Measurements from ENCODE around the gene ARSA. TPM values are rescaled to one million over a fixed set of nuclear protein-coding genes. Genes with fewer than 3 reads are reported as not detected.

The ARSA gene
- total RNA-seq, 1 experiment from 2014 or later: 43.8 TPM

DNA sequence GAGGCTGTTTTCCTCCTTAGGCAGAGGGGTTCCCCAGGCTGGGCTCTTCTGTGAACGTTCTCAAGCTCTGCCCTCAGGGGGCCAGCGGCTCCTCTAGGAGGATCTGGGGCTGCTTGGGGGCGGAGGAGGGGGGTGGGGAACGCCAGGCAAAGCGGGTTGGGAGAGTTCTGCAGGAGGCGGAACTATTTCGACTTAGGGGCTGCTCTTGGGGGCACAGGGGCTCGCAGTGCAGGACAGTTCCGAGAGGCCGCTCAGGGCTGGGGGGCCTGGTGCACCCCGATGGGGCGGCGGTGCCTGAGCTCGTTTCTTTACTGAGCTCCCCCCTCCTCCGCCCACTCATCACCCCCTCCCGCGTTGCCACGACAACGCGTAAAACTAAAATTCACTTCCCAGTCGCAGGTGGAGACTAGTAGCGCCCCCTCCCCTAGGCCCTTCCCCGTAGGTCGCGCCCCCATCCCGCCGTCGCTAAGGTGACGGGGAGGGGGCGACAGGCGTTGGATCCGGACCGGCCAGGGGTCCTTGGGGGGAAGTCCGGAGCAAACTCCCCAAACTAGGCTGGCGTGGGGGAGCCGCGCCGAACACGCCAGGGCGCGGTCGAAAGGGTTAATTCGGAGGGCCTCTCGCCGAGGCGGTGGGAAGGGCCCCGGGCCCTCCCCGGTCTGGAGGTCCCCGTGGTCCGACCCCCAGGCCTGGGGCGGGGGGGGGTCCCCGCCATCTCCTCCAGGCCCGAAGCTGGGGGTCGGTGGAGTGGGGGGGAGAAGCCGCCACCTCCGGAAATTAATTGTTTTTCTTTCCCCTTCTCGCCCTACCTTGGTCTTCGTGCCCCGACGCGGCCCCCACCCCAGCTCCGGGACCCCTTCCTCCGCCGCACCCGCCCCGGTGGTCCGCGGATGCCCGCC lies 45.5 kb upstream of the ARSA start:
- Histone ChIP-seq H3K36me3 (ENCODE audit: control insufficient read depth, insufficient read depth, low read length) (no peaks in the 10 kb centered on the region), H3K27ac (ENCODE audit: low read length) (no peak overlapping the region), H3K9me3 (ENCODE audit: control insufficient read depth, insufficient read depth, low read depth, low read length) (no peaks in the 10 kb centered on the region), H3K4me3 (ENCODE audit: low read depth in 2 of 2, low read length in 2 of 2) (peak overlapping the region; percentile 27 to 48), H3K27me3 (ENCODE audit: control insufficient read depth, insufficient read depth, low read length) (no peaks in the 10 kb centered on the region), H3K4me1 (ENCODE audit: control insufficient read depth, insufficient read depth, low read length) (no peaks in the 10 kb centered on the region; the same call in 1 of the 2 replicates)
- intact Hi-C loops (cut with micrococcal nuclease; ENCODE audit: unreplicated experiment): no loop called here
- in situ Hi-C loops (cut with HindIII; ENCODE audit: low pct_unique_long_range_greater_than_20kb, low sequenced_read_pairs): no loop called here
- DNase-seq (ENCODE audit: low read depth, low spot score): no peak
- TF ChIP-seq, protein P1, sequence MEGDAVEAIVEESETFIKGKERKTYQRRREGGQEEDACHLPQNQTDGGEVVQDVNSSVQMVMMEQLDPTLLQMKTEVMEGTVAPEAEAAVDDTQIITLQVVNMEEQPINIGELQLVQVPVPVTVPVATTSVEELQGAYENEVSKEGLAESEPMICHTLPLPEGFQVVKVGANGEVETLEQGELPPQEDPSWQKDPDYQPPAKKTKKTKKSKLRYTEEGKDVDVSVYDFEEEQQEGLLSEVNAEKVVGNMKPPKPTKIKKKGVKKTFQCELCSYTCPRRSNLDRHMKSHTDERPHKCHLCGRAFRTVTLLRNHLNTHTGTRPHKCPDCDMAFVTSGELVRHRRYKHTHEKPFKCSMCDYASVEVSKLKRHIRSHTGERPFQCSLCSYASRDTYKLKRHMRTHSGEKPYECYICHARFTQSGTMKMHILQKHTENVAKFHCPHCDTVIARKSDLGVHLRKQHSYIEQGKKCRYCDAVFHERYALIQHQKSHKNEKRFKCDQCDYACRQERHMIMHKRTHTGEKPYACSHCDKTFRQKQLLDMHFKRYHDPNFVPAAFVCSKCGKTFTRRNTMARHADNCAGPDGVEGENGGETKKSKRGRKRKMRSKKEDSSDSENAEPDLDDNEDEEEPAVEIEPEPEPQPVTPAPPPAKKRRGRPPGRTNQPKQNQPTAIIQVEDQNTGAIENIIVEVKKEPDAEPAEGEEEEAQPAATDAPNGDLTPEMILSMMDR (IDR thresholded peaks at IDR 0.05): no peak
- TF ChIP-seq TCF7L2 (IDR thresholded peaks at IDR 0.05; ENCODE audit: low read depth, low read length) (no peak), POLR2AphosphoS5 (IDR thresholded peaks at IDR 0.05; ENCODE audit: low read depth, low read length) (no peak), SIN3A (IDR thresholded peaks at IDR 0.05; ENCODE audit: borderline replicate concordance, insufficient read depth, low read depth, low read length) (no peak), REST (IDR thresholded peaks at IDR 0.05; ENCODE audit: insufficient read depth in 1 of 2, low read depth in 2 of 2, low read length in 1 of 2) (no peak)
- CTCF ChIA-PET: interaction anchor here (0.6 kb wide), 1 partner anchor 26 kb away, joined by 3 read pairs; no protein-coding TSS in a partner anchor
- ATAC-seq: no peak
- BruUV-seq (replicated peaks): no TSS peak
- POLR2A ChIA-PET: interaction anchor here (0.6 kb wide), 1 partner anchor 55 kb away, joined by 4 read pairs; no protein-coding TSS in a partner anchor

- peak within 1 kb of the TSS; percentile 27 to 48 for H3K4me3 ChIP-seq (ENCODE audit: low read depth in 2 of 2, low read length in 2 of 2)
- H3K9me3 ChIP-seq (ENCODE audit: control insufficient read depth, insufficient read depth, low read depth, low read length): no peaks in the 10 kb centered on the region
- in situ Hi-C loops (cut with HindIII; ENCODE audit: low pct_unique_long_range_greater_than_20kb, low sequenced_read_pairs) (no loop called here), intact Hi-C loops (cut with micrococcal nuclease; ENCODE audit: unreplicated experiment) (no loop called here)
- H3K4me1 ChIP-seq (ENCODE audit: control insufficient read depth, insufficient read depth, low read length): no peaks in the 10 kb centered on the region; the same call in 1 of the 2 replicates
- ATAC-seq (0 out of 2 replicates have a peak, but pooled peaks have one; percentile 28), DNase-seq (ENCODE audit: low read depth, low spot score) (no peak)
- no peak for TF ChIP-seq TCF7L2 (IDR thresholded peaks at IDR 0.05; ENCODE audit: low read depth, low read length)
- TF ChIP-seq POLR2AphosphoS5 (IDR thresholded peaks at IDR 0.05; ENCODE audit: low read depth, low read length): no peak
- TF ChIP-seq, protein P1 (IDR thresholded peaks at IDR 0.05): no peak
- TF ChIP-seq SIN3A (IDR thresholded peaks at IDR 0.05; ENCODE audit: borderline replicate concordance, insufficient read depth, low read depth, low read length): no peak
- TF ChIP-seq REST (IDR thresholded peaks at IDR 0.05; ENCODE audit: insufficient read depth in 1 of 2, low read depth in 2 of 2, low read length in 1 of 2): no peak
- H3K27me3 ChIP-seq (ENCODE audit: control insufficient read depth, insufficient read depth, low read length): no peaks in the 10 kb centered on the region
- no peak within 1 kb of the TSS for H3K27ac ChIP-seq (ENCODE audit: low read length)
- BruUV-seq (replicated peaks): no TSS peak
- ChIA-PET CTCF (interaction anchor here (0.6 kb wide), 1 partner anchor 27 kb away, joined by 3 read pairs; no protein-coding TSS in a partner anchor), POLR2A (interaction anchor here (0.6 kb wide), 1 partner anchor 54 kb away, joined by 4 read pairs; no protein-coding TSS in a partner anchor)
- H3K36me3 ChIP-seq (ENCODE audit: control insufficient read depth, insufficient read depth, low read length): no peaks in the 10 kb centered on the region
These were observed 44.7 kb upstream of the ARSA start, which contains the start of gene SHANK3 for GRCh38 chr22:50672471-50673230. Gene SHANK3, plus strand, starts transcription at chr22:50672823.
